LoVo (cell line): ENCODE data around the gene NAB2.
"Not testable (repeated sequence)": the region's sequence is repeated elsewhere in the genome, so short reads cannot be mapped to it uniquely, and the experiment has no call there.

Source experiments
- DNase-seq: peaks from one replicate; pipeline ENCODE4 v3.0.0-alpha.2; 2016; ENCODE audit warnings: low spot score

NAB2 gene

GRCh38 chr12:57069523-57069922 is 19.4 kb upstream of the NAB2 start:
- DNase-seq: peak; percentile 79

GRCh38 chr12:57072661-57073060 is 16.3 kb upstream of the NAB2 start:
- DNase-seq: no peak

GRCh38 chr12:57073566-57074450 is 15.1 kb upstream of the NAB2 start:
- DNase-seq: not testable (repeated sequence)

GRCh38 chr12:57078519-57079404 is 10.2 kb upstream of the NAB2 start, which contains the start of gene NEMP1:
Gene NEMP1, minus strand, starts transcription at chr12:57078791. Its CDS starts 46 bp downstream, at chr12:57078745.
- DNase-seq: peak; percentile 100

- DNase-seq: no peak
Measured at GRCh38 chr12:57079821-57080220, 9.1 kb upstream of the NAB2 start.

- DNase-seq: no peak
Measured at GRCh38 chr12:57080855-57081254, 8.1 kb upstream of the NAB2 start.

- DNase-seq: no peak
Measured at GRCh38 chr12:57085999-57086492, 2.9 kb upstream of the NAB2 start.

GRCh38 chr12:57086493-57087009 is 2.4 kb upstream of the NAB2 start:
- no peak for DNase-seq

- DNase-seq: peak; percentile 75
Measured at GRCh38 chr12:57087010-57087690, 1.8 kb upstream of the NAB2 start.

GRCh38 chr12:57087691-57088353 is 1.1 kb upstream of the NAB2 start:
- DNase-seq: peak; percentile 78

GRCh38 chr12:57089271-57090245 is 644 bp downstream of the NAB2 start:
- no peak for DNase-seq

- no peak for DNase-seq
Measured at GRCh38 chr12:57090490-57090889, 1.6 kb downstream of the NAB2 start.

- no peak for DNase-seq
Measured at GRCh38 chr12:57090924-57091637, 2.2 kb downstream of the NAB2 start.

- no peak for DNase-seq
Measured at GRCh38 chr12:57091638-57092528, 3.0 kb downstream of the NAB2 start.

- no peak for DNase-seq
Measured at GRCh38 chr12:57092529-57092862, 3.6 kb downstream of the NAB2 start.

GRCh38 chr12:57092876-57093414 is 4.0 kb downstream of the NAB2 start:
- DNase-seq: no peak

GRCh38 chr12:57093415-57094207 is 4.7 kb downstream of the NAB2 start:
- DNase-seq: peak; percentile 38
